GM18867 (cell line): ENCODE data around the gene RUSF1.
"Not testable (repeated sequence)": the region's sequence is repeated elsewhere in the genome, so short reads cannot be mapped to it uniquely, and the experiment has no call there.

Source experiments
- ATAC-seq: cut with Tn5 transposase; IDR thresholded peaks from one replicate; pipeline ENCODE4 v1.9.1; 2021; ENCODE audit warnings: mild to moderate bottlenecking, moderate library complexity; ENCODE audit not compliant: unreplicated experiment

The RUSF1 gene

DNA sequence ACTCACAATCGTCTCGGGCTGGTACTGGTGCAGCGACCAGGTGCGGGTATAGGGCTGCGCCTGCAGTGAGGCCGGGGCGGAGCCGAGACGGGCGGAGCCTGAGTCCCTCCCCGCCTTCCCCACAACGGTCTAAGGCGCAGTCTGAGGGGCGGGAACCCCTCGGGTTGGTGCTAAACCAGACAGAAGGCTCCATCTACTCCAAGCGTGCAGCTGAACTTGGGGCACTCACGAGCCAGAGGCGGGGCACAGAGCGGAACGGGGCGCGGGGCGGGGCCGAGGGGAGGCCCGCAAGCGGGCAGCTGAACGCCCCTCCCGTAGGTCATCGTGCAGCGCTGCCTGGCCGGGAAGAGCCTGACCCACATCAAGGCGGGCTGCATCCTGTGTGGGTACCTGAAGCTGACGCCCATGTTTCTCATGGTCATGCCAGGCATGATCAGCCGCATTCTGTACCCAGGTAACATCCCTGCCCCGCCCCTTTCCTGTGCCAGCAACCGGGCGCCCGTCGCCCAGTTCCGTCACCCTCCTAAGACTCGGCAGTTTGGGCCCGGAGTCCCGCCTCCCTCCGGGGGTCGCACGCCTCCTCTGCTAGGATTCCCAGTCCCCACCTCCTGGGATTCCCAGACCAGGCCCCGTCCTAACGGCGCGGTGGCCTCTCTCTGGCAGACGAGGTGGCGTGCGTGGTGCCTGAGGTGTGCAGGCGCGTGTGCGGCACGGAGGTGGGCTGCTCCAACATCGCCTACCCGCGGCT, 20.3 kb downstream of the RUSF1 start:
- ATAC-seq: peak; percentile 85

DNA sequence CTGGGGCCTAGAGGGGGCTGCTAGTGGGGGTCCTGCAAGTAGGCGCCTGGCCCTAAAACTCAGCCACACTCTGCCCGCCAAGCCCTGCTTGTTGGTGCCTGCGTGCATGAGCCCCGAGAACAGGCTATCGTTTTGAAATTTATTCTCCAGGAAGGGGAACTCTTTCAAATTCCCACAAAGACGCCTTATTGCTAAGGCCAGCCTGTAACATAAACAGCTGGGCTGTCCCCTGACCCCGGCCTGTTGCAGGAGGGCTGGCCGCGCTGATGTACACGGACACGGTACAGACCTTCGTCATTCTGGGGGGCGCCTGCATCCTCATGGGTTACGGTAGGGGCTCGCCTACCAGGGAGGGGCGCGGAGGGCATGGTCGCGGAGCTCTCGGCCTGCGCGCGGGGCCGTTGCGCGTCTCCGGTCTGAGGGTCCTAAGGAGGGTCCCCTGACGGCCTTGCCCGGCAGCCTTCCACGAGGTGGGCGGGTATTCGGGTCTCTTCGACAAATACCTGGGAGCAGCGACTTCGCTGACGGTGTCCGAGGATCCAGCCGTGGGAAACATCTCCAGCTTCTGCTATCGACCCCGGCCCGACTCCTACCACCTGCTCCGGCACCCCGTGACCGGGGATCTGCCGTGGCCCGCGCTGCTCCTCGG, 21.0 kb downstream of the RUSF1 start:
- ATAC-seq: no peak

DNA sequence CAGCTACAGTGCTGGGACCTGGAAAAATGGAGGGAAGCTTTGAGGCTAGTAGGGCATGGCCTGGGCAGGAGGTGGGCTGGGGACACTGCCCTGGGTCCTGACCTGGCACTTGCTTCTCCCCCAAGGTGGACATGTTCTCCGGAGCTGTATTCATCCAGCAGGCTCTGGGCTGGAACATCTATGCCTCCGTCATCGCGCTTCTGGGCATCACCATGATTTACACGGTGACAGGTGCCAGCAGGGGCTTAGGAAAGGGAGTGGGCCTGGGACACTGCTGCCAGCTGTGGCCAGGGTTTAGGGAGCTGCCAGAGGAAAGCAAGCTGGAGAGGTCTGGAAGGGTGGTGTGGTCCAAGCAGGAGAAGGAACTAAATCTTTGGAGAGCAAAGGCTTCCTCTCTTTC, 22.1 kb downstream of the RUSF1 start:
- no peak for ATAC-seq

DNA sequence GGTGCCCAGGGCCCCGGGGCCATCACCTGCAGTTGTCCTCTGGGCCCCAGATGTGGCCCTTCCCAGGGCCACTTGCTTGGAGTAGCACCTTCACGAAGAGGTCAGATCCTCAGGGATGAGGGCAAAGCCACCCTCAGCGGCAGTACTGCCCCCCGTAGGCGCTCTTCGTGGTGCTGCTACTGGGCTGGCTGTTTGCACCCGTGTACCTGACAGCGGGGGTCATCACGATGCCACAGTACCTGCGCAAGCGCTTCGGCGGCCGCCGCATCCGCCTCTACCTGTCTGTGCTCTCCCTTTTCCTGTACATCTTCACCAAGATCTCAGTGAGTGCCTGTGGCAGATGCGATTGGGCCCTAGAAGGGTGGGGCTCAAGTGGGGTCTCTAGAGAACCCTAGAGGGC, 22.6 kb downstream of the RUSF1 start:
- no peak for ATAC-seq

DNA sequence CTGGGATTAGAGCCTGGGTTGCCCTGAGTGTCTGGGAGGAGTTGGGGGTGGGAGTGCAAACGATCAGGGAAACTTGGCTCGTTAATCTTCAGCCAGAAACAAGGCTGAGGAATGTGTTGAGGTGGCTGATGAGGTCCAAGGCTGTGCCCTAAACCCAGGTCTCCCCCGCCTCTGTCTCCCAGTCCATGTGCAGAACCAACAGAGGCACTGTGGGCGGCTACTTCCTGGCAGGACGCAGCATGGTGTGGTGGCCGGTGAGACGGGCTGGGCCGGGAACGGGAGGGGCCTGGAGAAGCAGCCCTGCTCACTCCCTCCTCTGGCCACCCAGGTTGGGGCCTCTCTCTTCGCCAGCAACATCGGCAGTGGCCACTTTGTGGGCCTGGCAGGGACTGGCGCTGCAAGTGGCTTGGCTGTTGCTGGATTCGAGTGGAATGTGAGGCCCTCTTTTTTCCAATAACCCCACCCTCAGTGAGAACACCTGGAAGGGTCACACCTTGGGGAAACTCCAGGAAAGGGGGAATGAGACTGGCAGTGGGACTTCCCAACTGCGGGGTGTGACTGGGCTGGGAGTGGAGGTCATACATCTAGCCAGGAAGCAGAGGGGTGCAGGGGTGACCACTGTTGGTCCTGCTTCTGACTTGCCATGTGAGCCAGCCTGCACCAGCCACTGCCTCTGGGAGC, 23.6 kb downstream of the RUSF1 start:
- ATAC-seq: no peak

DNA sequence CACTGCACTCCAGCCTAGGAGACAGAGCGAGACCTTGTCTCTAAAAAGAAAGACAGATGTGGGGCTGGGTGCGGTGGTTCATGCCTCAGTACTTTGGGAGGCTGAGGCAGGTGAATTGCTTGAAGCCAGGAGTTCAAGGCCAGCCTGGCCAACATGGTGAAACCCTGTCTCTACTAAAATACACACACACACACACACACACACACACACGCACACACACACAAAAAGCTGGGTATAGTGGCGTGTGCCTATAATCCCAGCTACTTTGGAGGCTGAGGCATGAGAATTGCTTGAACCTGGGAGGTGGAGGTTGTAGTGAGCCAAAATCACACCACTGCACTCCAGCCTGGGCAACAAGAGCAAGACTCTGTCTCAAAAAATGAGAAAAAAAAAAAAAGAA, 24.1 kb downstream of the RUSF1 start:
- ATAC-seq: not testable (repeated sequence)

DNA sequence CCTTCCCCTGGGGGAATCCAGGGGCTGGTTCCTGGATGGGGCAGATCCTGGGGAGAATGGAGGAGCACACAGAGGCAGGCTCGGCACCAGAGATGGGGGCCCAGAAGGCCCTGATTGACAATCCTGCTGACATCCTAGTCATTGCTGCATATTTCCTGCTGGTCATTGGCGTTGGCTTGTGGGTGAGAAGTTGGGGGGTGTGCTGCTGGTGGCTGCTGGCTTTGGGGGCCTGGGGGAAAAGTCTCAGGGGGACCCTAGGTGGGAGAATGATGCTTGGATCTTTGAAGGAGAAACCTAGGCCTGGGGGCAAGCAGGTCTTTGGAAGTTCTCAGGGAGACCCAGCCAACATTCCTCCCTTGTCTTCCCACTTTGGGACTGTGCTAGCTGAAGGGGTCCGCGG, 25.1 kb downstream of the RUSF1 start, which contains the start of gene SLC5A2:
Gene SLC5A2, plus strand, starts transcription at position 43 of the 400 bp plus-strand sequence. Its CDS starts 14 bp downstream, at position 57.
- no peak for ATAC-seq

DNA sequence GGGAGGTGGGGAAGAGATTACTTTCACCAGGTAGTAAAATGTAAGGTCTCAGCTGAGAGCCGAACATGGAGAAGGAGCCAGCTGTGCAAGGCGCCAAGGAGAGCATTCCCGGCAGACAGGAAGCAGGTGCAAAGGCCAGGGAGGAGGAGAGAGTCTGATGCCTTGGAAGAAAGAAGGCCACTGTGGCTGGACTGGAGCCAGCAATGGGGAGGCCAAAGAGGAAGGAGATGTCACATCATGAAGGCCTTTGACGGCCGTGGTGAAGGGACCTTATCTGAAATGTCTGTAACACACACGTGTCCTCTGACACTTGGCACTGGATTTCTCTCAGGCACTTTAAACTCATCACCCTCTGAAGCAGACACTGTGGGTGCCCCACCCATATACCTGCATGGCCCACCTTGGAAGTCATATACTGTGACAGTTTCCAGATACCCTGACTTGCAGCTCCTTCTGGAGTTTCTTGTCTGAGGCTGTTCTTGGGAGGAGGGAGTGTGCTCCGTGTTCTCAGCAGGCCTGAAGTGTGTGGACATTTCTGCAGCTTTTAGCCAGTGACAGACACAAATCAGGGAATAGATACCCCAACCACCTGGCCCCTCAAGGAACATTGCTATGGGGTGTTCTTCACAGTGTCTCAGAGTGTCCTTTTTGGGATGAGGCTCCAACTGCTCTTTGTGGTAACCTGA, 27.2 kb downstream of the RUSF1 start:
- ATAC-seq: no peak

DNA sequence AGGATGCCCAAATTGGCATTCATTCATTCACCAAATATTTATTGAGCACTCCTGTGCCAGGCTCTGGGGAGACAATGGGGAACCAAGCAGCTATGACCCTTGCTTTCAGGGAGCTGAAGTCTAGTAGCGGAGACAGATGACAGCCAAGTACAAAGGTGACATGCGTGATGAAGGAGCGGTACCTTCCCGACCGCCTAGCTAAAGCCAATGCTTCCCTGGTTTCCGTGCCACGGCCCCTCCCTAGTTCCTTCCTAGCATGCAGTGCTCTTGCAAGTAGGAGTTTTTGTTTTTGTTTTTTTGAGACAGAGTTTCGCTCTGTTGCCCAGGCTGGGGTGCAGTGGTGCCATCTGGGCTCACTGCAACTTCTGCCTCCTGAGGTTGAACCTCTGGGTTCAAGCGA, 28.4 kb downstream of the RUSF1 start:
- no peak for ATAC-seq

DNA sequence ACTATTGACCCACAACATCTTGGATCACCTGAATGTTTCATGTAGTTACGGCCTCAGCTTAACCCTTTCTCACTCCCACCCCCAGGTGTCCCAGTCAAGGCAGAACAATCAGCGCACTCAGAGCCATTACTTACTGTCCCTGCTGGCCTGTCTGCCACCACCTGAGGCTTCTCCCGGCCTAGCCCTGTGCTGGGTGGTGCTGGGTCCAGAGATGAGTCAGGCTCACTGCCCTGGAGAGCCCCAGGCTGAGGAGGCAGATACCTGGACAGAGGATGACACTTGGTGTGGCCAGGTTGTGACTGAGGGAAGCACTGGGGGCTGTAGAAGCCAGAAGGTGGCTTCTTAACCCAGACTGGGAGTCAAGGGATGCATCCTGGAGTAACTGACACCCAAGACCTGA, 29.2 kb downstream of the RUSF1 start:
- no peak for ATAC-seq

DNA sequence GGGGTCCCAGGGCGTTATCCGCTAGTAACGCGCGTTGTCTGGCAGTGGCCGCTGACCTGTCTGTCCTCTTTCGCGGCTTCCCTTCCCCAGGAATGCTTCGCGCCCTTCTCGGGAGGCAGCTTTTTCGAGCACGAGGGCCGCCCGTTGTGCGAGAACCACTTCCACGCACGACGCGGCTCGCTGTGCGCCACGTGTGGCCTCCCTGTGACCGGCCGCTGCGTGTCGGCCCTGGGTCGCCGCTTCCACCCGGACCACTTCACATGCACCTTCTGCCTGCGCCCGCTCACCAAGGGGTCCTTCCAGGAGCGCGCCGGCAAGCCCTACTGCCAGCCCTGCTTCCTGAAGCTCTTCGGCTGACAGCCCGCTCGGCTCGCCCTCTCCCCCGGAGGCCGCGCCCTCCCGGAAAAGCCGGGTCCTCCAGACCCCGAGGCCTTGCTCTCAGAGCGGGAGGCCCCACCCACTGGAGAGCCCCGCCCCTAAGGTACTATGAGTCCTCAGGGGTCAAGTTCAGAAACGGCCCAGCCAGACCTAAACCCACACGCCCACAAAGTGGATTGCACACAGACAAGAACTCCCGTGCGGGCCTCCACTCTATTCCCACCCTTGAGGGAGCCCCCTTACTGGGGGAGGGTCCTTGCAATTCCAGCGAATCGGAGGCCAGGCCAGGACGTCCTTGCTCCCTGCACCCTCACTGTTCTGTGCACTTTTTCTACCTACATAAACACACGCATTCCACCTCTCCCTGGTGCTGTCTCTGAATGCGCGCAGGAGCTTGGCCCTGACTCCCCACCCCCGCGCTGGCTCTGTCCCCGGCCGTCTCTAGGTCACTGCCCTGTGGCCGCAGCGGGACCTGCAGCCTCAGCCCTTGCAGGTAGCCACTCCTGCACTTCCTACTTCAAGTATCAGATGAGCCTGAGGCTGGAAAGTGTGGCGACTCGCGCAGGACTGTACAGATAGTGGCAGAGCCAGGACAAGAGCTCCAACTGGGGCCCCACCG, 30.7 kb downstream of the RUSF1 start:
- peak; percentile 19 for ATAC-seq

DNA sequence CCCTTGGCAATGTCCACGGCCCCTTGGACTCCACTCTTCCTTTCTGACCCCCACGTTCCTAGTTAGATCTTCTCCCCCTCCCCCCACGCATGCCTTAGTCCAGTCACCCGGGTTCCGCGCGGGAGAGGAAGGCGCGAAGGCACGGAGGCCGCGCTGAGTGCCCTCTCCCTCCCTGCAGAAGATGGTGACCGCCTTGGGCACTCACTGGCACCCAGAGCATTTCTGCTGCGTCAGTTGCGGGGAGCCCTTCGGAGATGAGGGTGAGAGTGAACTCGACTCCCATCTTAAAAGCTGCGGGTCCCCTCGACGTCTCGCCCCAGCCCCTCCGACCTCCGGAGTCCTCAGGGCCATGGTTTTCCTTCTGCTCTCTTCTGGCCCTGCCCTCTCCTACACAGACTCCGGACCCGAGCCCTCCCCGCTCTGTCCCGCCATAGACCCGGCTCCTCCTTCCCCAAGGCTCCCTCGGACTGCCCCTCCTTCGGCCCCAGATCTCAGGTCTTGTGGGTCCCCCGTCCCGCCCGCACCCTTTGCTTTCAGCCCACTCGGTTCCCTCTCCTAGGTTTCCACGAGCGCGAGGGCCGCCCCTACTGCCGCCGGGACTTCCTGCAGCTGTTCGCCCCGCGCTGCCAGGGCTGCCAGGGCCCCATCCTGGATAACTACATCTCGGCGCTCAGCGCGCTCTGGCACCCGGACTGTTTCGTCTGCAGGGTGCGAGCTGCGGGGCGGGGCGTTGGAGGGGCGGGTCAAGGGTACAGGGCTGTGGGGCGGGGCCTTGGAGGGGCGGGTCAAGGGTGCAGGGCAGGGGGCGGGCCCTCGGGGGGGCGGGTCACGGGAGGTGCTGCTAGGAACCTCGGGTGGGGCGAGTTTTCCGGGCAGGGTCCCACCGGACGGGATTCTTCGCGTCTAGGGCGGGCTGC, 31.6 kb downstream of the RUSF1 start:
- ATAC-seq: peak; percentile 59

DNA sequence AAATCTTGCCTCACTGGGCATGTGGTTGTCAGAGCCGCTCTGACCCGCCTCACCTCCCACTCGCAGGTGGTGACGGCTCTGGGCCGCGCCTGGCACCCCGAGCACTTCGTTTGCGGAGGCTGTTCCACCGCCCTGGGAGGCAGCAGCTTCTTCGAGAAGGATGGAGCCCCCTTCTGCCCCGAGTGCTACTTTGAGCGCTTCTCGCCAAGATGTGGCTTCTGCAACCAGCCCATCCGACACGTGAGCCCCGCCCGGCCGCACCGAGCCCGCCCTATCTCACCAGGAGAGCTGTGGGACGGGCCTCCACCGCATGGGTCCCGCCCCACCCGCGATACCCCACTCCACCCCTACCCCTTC, 32.3 kb downstream of the RUSF1 start:
- no peak for ATAC-seq

DNA sequence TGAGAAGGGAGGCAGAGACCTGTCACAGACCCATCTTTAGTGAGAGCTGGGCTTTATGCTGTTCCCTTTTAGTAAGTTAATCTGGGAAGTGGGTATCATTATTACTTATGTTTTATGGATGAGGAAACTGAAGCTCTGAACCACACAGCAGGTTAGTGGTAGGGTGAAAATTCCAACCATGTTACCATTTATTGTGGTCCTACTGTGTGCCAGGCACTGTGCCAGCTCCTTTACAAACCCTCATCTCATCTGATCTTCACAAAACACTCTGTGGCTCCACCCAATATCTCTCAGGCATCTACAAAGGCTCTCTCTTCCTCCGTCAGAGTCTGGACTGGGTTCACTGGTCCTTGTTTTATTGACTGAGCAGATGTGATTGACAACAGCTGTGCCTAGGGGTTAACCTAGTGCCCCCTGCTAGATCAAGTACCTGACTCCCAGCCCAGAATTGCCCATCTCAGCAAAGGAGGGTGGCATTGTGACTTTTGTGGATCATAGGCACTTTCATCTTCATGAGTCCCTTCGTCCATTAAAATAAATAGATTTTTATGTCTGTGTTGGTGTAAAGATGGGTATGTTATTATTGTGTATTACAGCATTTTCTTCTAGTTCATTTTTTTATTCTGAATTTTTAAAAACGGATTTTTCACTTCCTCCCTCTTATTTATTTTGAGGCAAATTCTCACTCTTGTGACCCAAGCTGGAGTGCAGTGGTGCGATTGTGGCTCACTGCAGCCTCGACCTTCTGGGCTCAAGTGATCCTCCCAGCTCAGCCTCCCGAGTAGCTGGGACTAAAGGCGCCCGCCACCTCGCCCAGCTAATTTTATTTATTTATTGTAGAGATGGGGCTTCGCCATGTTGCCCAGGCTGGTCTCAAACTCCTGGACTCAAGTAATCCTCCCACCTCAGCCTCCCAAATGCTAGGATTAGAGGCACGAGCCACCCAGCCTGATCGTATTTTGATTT, 33.1 kb downstream of the RUSF1 start:
- no peak for ATAC-seq

DNA sequence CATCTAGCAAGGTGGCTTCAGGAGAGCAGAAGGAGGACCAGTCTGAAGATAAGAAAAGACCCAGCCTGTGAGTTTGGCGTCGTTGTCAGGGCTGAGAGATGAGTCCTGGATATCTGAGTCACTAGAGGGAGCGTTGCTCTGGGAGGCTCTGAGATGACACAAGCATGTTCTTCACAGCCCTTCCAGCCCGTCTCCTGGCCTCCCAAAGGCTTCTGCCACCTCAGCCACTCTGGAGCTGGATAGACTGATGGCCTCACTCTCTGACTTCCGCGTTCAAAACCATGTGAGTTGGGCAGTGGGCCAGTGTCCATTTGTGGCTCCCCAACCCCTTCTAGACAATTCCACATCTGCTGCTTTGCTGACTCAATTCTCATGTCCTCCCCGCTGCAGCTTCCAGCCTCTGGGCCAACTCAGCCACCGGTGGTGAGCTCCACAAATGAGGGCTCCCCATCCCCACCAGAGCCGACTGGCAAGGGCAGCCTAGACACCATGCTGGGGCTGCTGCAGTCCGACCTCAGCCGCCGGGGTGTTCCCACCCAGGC, 33.9 kb downstream of the RUSF1 start:
- ATAC-seq: no peak

DNA sequence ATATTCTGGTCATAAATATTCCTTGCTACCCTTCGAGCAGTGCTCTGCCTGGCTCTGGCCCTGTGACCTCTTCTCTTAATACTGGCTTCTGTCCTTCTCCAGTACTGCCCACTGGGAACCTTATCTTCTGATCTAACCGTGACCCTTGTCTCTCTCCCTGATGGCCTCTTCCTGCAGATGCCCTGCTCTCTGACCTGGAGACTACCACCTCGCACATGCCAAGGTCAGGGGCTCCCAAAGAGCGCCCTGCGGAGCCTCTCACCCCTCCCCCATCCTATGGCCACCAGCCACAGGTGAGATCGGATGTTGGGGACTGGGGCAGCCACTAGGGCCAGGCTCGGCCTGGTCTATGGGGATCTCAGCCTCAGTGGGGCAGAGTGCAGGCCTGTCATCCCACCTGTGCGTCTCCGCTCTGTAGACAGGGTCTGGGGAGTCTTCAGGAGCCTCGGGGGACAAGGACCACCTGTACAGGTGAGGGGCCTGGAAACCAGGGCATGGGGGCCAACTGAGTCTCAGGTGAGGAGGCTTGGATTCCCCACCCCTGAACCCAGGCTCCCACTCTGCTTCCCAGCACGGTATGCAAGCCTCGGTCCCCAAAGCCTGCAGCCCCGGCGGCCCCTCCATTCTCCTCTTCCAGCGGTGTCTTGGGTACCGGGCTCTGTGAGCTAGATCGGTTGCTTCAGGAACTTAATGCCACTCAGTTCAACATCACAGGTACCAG, 34.8 kb downstream of the RUSF1 start:
- ATAC-seq: no peak

DNA sequence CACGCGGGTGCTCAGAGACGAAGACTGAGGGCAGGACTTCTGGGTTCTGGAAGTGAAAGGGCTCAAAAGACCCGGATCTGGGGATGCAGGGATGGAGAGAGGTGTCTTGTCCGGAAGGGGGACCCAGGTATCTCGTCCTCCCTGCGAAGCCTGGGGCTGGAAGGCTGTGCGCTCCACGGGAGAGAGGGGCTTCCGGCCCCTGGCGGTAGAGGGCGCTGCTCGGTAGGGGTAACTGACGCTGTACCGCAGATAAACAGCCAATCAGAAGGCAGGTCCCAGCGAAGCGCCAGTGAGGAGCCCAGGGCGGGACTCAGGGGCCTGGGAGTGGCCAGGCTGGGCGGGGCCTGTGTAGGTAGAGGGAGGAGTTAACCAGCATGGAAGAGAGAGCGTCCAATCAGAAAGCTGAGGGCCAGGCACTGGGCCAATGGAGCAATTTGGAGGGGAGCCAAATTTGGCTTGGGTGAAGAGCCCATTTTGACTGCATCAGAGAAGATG, 35.4 kb downstream of the RUSF1 start:
- ATAC-seq: no peak
